ES-I3 (cell line): Measurements from ENCODE around the gene SELENOW.

Experiments used
- H3K36me3 ChIP-seq: 2 replicates; pipeline ENCODE4 v1.6.1; 2013; ENCODE audit warnings: mild to moderate bottlenecking, low read length, control low read depth, moderate library complexity; ENCODE audit not compliant: insufficient read depth
- H3K4me1 ChIP-seq: 2 replicates; pipeline ENCODE4 v1.6.1; 2013; ENCODE audit warnings: mild to moderate bottlenecking, control low read depth, low read length; ENCODE audit not compliant: insufficient read depth
- H3K9ac ChIP-seq: 2 replicates; pipeline ENCODE4 v1.6.1; 2013; ENCODE audit warnings: low read depth, mild to moderate bottlenecking, low read length, moderate library complexity
- H3K9me3 ChIP-seq: 2 replicates; pipeline ENCODE4 v1.6.1; 2013; ENCODE audit warnings: mild to moderate bottlenecking, low read length, moderate library complexity; ENCODE audit not compliant: control insufficient read depth, insufficient read depth

The SELENOW gene

GRCh38 chr19:47752440-47753211 is 25.9 kb upstream of the SELENOW start:
- H3K9ac ChIP-seq = no peak overlapping the region
- H3K36me3 ChIP-seq = peaks cover 27% of the 10 kb centered on the region
- H3K9me3 ChIP-seq = no peaks in the 10 kb centered on the region
- H3K4me1 ChIP-seq = no peaks in the 10 kb centered on the region

GRCh38 chr19:47754206-47755064 is 24.1 kb upstream of the SELENOW start:
- Histone ChIP-seq H3K9ac (no peak overlapping the region), H3K4me1 (no peaks in the 10 kb centered on the region), H3K9me3 (no peaks in the 10 kb centered on the region), H3K36me3 (peaks cover 24% of the 10 kb centered on the region)

GRCh38 chr19:47755065-47755761 is 23.3 kb upstream of the SELENOW start:
- Histone ChIP-seq H3K9me3 (no peaks in the 10 kb centered on the region), H3K4me1 (no peaks in the 10 kb centered on the region), H3K9ac (no peak overlapping the region), H3K36me3 (peaks cover 24% of the 10 kb centered on the region)

DNA sequence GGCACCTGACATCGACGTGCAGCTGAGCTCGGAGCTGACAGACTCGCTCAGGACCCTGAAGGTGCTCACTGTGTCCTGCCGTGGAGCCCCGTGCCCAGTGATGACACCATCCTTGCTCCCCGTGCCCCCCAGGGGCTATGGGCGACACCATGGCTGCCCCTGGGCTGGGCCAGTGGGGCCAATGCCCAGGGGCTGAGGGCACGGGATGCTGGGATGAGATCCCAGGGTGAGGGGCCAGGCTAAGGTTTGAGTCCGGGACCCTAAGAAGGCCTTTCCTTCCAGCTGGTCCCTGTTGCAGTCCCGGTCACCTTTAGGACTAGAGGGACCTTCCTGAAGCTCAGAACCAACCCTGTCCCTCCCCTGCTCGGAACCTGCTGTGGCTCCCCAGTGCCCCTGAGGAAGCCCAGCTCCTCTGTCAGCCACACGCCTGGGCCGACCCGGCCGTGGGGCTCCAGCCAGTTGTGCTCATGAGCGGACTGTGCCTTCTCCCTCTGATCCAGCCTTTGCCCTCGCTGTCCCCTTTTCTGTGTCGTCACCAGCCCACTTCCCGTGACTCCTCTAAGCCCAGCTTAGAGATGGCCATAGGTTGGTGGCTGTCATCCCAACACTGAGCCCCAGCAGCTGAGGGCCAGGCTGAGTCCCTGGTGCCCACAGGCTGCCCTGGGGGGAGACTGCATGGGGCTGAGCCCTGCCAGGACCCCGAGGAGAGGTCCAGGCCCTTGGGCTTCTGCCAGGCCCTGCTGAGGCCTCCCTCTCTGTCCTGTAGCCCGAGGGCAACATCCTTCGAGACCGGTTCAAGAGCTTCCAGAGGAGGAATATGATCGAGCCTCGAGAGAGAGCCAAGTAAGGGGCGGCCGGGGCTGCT is 22.5 kb upstream of the SELENOW start:
- H3K9me3 ChIP-seq = no peaks in the 10 kb centered on the region
- H3K4me1 ChIP-seq = no peaks in the 10 kb centered on the region
- H3K9ac ChIP-seq = no peak overlapping the region
- H3K36me3 ChIP-seq = peaks cover 20% of the 10 kb centered on the region; the same call in 1 of the 2 replicates

DNA sequence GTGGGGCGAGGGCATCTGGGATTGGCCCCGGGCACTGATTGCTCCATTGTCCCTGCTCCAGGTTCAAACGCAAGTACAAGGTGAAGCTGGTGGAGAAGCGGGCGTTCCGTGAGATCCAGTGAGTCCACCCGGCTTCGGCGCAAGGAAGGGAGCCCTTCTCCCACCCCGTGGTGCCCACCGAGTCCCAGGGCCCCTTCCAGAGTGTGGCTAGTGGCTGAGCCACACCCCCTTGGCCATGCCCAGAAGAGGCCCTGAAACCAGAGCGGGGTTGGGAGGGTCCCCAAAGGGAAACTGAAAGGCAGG is 21.9 kb upstream of the SELENOW start:
- Histone ChIP-seq H3K4me1 (no peaks in the 10 kb centered on the region), H3K9ac (no peak overlapping the region), H3K36me3 (peaks cover 14% of the 10 kb centered on the region; the same call in 1 of the 2 replicates), H3K9me3 (no peaks in the 10 kb centered on the region)

- H3K4me1 ChIP-seq = no peaks in the 10 kb centered on the region
- H3K36me3 ChIP-seq = peaks cover 14% of the 10 kb centered on the region; the same call in 1 of the 2 replicates
- H3K9me3 ChIP-seq = no peaks in the 10 kb centered on the region
- no peak overlapping the region for H3K9ac ChIP-seq
Measured at GRCh38 chr19:47756953-47757608, 21.4 kb upstream of the SELENOW start.

GRCh38 chr19:47757617-47758442 is 20.7 kb upstream of the SELENOW start:
- peaks cover 14% of the 10 kb centered on the region; the same call in 1 of the 2 replicates for H3K36me3 ChIP-seq
- H3K9ac ChIP-seq = no peak overlapping the region
- no peaks in the 10 kb centered on the region for H3K4me1 ChIP-seq
- H3K9me3 ChIP-seq = no peaks in the 10 kb centered on the region

GRCh38 chr19:47758443-47758804 is 20.1 kb upstream of the SELENOW start:
- H3K9me3 ChIP-seq = no peaks in the 10 kb centered on the region
- H3K36me3 ChIP-seq = peaks cover 12% of the 10 kb centered on the region; the same call in 1 of the 2 replicates
- no peak overlapping the region for H3K9ac ChIP-seq
- no peaks in the 10 kb centered on the region for H3K4me1 ChIP-seq

GRCh38 chr19:47760632-47760999 is 17.9 kb upstream of the SELENOW start:
- Histone ChIP-seq H3K9ac (no peak overlapping the region), H3K4me1 (no peaks in the 10 kb centered on the region), H3K36me3 (peaks cover 7% of the 10 kb centered on the region; the same call in 1 of the 2 replicates), H3K9me3 (no peaks in the 10 kb centered on the region)

DNA sequence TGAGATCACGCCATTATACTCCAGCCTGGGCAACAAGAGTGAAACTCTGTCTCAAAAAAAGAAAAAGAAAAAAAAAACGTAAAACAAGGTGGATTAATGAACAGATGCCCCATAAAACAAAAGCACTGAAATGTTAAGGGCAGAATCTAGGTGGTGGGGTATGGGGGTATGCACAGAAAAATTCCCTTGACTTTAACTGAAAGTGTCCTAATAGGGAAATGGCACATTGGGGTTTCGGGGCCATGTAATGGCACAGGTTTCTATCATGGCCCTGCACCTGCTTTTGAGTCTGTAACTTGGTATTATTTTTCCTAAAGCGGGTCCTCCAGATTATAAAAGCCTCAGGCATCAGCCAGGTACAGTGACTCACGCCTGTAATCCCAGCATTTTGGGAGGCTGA is 16.9 kb upstream of the SELENOW start:
- H3K4me1 ChIP-seq = no peaks in the 10 kb centered on the region; the same call in 1 of the 2 replicates
- no peaks in the 10 kb centered on the region for H3K9me3 ChIP-seq
- H3K9ac ChIP-seq = no peak overlapping the region
- peaks cover 2% of the 10 kb centered on the region; the same call in 1 of the 2 replicates for H3K36me3 ChIP-seq

DNA sequence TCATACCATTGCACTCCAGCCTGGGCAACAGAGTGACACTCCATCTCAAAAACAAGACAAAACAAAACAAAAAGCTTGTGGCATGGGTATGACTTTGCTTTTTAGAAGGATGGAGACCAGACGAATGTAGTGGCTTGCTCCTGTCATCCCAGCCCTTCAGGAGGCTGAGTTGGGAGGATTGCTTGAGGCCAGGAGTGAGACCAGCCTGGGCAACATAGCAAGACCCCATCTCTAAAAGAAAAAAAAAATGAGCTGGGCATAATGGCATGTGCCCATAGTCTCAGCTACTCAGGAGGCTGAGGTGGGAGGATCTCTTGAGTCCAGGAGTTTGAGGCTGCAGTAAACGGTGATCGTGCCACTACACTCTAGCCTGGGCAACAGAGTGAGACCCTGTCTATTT is 16.4 kb upstream of the SELENOW start:
- no peaks in the 10 kb centered on the region; the same call in 1 of the 2 replicates for H3K4me1 ChIP-seq
- H3K9ac ChIP-seq = no peak overlapping the region

DNA sequence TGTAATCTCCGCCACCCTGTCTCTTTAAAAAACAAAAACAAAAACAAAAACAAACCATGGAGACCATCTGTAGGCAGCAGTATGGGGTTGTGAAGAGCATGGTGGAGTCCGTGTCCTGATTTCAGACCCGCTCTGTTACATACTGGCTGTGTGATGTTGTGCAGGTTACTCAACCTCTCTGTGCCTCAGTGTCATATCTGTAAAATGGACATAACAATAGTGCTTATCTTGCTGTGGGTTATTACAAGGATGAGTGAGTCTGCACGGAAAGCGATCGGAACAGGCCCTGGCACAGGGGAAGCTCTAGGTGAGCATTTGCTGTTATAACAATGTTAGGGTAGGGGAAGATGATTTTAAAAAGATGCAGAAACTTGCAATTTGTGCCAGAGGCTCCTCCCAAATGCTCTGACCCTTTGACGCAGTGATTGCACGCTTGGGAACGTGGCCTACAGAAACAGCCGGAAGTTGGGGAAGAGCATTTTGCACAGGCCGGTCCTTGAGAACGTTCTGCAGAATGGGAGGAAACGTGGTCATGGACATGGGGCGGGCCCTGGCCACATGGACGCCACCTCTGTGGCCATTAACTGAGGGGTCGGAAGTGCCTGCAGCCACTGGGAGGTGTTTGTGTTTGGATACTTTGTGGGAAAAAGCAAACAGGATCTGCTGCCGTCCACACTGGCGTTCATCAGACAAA is 15.7 kb upstream of the SELENOW start:
- H3K9ac ChIP-seq = no peak overlapping the region
- no peaks in the 10 kb centered on the region; the same call in 1 of the 2 replicates for H3K4me1 ChIP-seq
- peaks cover 2% of the 10 kb centered on the region; the same call in 1 of the 2 replicates for H3K36me3 ChIP-seq
- H3K9me3 ChIP-seq = no peaks in the 10 kb centered on the region

More for the DNA sequence above, 16.4 kb upstream of the SELENOW start:
- Histone ChIP-seq H3K9me3 (no peaks in the 10 kb centered on the region), H3K36me3 (peaks cover 2% of the 10 kb centered on the region; the same call in 1 of the 2 replicates)
